ENCODE measurements around the gene TARBP1.
A peak's percentile ranks its signal among the peaks of the same experiment; 100 is the strongest.

Gene TARBP1

DNA sequence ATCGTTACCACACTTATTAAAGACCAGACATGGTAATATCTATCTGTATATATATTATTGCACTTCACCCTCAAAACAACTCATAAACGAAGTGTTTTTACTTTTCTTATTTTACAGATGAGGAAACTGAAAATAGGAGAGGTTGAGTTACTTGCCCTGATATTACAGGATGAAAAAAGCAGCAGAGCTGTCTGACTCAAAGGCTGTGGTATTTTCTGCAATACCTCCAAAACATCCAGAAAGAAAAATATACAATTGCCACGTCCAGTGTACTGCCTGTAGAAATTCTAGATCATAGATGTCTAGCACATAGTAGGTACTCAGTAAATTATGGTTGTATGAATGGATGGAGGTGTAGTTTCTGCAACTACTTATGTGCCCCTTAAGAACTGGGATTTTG is 5.2 kb upstream of the TARBP1 start:
- no peak for DNase-seq (ENCODE audit: low spot score)

DNA sequence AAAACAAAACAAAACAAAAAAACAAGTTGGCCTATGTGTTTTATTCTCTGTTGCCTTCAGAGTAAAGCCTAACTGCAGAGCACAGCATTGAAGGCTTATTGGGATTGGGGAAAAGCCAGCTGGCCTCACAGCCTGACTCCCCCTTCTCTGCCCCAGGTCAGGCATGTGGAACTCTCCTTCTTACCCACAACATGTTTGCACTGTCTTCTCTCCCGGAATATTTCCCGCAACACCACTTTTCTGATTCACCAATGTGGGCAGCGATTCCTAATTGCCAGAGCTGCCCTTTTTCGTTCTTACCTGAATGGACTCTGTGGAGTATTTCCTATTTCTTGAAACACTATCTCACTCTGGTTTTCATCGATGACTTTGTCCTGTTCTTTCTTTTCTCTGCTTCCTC is 2.8 kb upstream of the TARBP1 start:
- no peak for DNase-seq (ENCODE audit: low spot score)

DNA sequence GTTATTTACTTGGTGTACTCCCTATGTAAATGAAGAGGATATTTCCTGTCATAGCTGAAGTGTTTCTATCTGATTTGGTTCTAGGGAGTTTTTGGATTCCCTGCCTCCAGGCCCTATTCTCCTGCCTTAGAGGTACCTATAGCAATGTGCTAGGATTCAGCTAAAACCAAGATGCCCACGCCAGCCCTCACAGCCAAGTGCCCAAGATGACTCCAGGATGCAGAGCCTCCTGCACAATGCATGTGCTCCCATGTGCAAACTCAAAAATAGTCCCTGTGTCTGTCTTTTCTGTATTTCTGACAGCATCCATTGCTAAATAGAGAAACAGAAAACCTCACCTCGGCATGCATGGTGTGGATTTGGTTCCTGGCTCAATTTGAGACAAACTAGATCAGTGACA is 887 bp upstream of the TARBP1 start:
- no peak for DNase-seq (ENCODE audit: low spot score)

DNA sequence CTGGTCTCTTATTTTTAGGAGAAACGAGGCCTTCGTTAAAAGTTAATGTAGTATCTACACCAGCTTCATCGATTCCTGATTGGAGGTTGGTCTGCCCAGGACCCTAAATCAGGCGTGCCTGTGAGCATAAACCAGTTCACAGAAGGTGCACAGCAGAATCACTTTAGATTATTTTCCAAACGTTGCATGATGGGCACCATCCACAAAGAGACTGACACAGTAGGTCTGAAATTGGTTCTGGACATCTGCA is 256 bp upstream of the TARBP1 start:
- no peak for DNase-seq (ENCODE audit: low spot score)

DNA sequence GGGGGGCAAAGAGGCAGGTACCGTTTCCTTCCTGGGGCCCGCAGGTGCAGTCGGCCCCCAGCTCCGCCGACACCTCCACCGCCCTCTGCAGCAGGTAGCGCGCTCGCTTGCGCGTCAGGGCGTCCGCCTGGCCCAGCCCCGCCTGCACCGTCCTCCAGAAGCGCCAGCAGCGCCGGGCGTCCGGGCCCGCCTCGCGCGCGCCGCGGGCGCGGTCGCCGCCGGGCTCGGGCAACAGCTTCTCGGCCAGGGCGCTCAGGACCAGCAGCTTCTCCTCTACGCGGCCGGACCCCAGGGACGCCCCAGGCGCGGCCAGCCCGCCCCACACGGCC is 863 bp downstream of the TARBP1 start:
- DNase-seq (ENCODE audit: low spot score), result no peak

DNA sequence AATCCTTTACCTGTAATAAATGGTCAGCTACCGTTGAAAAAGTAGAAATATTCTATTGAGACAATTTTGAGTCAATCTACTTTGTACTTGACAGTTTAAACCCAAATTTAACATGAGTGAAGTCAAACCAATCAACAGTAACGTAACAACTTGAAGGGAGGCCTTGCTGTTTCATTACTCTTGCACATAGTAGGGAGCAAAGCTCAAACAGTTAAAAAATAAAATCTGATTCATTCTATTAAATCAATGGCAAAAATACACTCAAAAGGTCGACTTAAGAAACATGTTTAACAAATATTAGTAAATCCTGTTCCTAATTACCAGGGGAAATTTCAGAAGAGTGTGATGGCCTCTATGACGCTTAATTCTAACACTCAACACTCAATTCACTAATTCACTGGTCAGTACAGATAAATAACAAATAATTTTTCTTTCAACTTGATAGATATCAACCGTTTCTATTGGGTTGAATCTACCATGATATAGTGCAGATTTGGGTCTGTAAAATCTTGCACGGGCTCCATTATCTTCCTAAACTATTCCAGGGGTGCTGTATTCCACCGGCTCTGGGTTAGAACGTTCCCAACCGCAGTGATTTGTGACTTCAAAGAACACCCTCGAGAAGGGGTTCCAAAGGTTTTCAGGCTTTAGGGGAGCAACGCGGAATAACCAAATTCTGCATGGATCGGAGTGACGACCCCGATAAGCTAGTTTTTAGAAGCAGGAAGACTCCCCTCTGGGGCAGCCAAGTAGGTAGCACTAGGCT is 1.4 kb downstream of the TARBP1 start:
- DNase-seq (ENCODE audit: low spot score), result no peak

DNA sequence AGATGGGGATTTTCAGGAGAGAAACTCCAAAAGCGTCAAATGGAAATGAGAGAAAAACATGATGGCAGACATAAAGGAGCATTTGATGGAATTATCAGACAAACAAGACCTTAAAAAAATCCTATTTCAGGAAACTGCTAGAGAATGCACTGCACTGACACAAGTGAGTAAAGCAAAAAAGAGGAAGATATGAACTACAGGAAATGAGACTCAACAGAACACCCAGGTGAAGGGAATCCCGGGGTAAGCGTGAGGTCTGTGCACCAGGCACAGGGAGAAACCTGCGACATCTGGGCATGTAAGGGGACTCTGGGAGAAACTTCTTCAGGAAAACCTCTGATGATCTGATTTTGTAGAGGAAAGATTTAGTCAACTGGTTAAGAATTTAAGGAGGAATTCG is 2.8 kb downstream of the TARBP1 start:
- DNase-seq (ENCODE audit: low spot score), result no peak

DNA sequence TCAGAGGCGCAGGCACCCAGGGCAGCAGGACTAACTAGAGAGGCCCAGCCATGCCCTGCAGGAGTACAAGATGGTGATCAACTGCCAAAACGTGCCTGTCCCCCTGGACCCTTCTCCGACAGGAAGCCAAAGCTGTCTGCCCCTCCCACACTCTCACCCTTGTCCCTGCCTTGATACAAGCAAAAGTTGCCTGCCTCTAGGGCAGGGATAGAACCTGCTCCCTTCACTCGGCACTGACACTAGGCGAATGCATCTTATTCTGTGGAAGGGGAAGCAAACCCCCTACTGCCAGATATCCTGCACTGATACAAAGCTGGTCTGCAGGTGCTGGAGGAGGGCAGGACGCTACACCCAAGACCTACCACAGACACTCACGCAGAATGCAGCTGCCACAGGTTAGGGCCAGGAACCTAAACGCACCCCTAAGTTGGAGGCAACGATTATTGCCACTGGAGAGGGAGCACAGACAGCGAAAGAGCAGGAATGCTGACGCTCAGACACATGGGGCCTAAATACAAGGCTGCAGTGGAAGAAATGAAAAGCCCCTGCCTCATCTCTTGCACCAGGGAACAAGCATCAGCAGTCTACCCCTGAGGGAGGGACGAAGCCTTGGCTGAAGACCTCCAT is 3.7 kb downstream of the TARBP1 start:
- DNase-seq (ENCODE audit: low spot score), result no peak

DNA sequence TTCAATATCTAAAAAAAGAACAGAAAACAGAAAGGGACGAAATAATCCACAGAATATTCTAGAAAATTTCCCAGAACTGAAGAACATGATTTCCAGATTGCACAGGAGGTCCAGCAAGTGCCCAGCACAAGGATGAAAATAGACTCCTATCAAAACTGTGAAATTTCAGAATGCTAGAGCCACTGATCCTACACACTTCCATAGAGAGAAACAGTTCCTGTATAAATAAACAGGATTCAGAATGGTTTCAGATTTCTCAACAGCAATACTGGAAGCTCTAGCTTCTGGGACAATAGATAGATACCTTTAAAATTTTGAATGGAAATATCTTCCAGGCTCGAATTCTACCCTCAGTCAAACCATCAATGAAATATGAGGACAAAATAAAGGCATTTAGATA is 4.6 kb downstream of the TARBP1 start:
- no peak for DNase-seq (ENCODE audit: low spot score)

DNA sequence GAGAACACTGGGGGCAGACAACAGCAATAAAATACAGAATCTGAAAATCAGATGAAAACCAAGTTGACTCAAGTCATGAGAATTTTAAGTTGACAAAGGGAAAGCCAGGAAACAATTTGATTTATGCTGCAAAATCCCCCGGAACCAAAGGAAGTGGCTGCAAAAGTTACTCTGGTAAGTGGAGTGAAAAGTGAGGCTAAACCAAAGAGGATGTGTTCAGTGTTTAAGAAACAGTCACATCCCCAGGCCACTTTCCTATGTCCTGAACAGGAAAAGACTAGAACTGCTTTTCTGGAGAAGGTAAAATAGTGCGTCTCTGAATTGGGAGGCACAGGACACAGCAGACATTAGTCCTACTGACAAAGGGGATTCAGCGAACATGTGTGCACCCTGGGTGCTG is 5.9 kb downstream of the TARBP1 start:
- DNase-seq (ENCODE audit: low spot score), result peak; percentile 73

DNA sequence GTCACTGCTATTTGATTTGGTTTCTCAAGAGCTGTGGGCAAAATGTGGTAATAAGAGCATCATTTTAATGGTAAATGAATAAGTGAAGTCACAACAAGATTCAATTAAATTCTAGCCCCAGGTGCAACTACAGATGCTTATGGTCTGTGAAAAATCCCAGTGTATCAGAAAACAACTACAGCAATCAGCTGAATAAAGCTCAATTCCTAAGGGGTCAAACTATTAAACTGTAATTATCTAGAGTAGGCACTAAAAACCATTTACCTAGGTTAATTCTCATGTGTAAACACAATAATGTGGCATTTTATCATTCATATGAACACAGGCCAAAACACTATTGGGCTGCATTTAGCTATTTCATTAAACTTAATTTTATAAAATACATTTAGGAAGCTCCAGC is 9.6 kb downstream of the TARBP1 start:
- DNase-seq (ENCODE audit: low spot score), result no peak

DNA sequence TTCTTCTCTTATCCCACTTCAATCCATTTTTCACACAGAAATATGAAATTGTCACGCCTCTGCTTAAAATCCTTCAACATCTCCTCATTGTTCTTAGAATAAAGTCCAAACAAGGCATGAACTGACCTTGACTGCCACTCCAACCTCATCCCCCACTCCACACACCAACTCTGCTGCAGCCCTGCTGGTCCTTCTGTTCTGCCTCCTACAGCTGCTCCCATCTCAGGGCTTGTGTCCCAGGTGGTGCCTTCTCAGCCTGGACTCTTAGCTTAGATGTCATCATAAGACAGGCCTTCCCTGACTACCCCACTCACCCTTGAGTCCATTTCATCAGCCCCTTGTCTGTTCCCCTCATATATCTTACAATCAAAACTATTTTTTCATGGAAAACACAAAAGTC is 10.4 kb downstream of the TARBP1 start:
- no peak for DNase-seq (ENCODE audit: low spot score)

DNA sequence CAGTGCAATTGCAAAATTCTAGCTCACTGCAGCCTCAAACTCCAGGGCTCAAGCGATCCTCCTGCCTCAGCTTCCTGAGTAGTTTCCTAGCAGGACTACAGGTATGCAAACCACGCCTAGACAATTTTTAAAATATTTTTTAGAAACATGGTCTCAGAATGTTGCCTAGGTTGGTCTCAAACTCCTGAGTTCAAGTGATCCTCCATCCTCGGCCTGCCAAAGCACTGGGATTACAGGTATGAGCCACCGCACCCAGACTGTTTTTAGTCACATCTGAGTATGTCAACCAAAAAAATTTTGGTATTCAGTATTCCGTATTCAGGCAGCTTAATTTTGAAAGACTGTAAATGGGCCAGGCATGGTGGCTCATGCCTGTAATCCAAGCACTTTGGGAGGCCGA is 11.2 kb downstream of the TARBP1 start:
- no peak for DNase-seq (ENCODE audit: low spot score)

DNA sequence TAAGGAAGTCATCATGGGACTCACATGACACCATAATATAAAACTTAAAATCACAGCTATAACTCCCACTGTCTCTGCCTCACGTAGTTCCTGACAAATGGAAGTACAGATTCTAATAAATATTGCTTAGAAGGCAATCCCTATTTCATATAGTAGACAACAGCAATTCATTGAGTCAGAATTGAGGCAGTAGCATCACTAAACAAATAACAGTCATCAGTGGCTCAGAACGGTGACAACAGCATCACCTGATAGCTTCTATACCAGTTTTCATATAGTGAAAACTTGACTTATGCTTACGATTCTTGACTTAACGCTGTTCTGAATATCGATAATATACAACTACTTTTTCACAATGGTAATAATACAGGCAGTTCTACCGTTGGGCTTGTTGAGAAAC is 12.0 kb downstream of the TARBP1 start:
- no peak for DNase-seq (ENCODE audit: low spot score)

DNA sequence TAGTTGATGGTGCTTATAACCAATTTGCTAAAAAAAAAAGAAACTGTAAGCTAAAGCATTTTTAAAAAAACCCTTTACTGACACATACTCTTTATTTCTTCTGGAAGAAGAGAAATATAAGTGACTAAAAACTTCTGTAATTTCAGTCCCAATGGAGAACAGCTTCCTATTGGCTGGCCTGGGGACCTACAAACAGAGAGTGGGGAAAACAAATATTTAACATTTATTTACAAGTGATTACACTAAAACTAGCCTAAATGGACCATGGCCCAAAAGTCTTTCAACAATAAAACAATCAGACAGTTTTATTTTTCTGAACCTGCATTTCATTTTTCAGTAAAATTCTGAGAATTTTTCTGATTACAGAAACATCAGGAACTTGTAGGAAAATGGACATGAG is 15.2 kb downstream of the TARBP1 start:
- DNase-seq (ENCODE audit: low spot score), result no peak

DNA sequence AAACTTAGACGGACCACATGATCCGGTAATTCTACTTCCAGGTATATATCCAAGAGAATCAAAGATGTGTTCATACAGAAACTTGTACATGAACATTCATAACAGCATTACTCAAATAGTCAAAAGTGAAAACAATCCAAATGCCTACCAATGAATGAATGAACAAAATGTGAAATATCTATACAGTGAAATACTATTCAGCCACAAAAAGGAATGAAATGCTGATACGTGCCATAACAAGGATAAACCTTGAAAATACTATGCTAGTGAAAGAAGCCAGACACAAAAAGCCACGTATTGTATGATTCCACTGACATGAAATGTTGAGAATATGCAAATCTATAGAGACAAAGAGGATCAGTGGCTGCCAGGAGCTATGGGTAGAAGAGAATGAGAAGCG is 18.3 kb downstream of the TARBP1 start:
- no peak for DNase-seq (ENCODE audit: low spot score)

DNA sequence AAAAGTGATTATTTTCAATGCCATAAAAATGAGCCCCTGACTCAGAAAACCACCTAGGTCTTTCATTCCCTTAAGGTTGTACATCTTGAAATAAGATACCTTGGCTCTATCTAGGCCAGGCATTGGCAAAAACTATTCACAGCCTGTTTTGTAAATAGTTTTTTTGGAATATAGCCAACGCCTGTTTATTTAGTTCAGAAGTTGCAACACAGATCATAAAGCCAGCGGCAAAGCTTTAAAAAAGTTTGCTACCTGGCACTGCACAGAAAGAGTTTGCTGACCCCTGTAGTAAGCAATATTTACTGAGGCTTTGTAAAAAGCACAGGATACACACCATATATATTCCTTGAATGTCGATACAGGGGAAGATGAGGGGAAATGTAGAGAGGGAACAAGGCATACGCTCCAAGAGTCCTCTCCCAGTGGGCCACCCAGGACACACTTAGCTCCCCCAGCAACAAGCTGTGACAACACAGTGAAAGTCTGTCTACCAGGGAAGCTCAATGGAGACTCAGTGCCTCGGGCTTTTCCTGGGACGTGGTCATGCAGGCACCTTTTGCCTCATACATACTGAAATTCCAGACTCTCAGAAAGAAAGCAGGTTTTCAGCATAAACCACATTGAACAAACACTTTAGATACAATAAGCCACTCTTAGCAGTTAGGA is 20.5 kb downstream of the TARBP1 start:
- no peak for DNase-seq (ENCODE audit: low spot score)

DNA sequence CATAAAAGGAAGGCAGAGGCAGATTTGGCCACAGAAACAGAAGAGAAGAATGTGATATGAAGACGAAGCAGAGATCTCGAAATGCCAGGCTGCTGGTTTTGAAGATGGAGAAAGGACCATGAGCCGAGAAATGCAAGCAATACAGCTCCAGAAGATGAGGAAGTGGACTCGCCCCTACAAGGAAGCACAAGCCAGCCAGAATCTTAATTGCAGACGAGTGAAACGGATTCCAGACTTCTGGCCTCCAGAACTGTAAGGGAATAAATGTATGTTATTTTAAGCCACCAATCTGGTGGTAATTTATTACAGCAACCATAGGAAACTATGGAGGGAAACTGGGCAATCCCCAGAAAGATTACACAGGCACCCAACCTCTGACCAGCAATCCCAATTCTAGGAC is 24.1 kb downstream of the TARBP1 start:
- no peak for DNase-seq (ENCODE audit: low spot score)

DNA sequence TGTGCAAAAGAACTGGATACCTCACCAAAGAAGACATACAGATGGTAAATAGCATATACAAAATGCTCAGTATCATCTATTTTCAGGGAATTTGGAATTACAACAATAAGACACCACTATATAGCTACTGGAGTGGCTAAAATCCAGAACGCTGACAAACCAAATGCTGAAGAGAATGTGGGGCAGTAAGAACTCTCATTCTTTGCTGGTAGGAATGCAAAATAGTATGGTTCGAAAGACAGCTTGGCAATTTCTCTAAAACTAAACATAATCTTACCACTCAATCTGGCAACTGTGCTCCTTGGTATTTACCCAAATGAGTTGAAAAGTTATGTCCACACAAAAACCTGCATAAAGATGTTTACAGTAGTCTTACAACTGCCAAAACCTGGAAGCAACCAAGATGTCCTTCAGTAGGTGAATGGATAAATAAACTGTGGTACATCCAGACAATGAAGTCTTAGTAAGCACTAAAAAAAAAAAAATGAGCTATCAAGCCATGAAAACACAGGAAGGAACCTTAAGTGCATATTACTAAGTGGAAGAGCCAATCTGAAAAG is 26.5 kb downstream of the TARBP1 start:
- no peak for DNase-seq (ENCODE audit: low spot score)

DNA sequence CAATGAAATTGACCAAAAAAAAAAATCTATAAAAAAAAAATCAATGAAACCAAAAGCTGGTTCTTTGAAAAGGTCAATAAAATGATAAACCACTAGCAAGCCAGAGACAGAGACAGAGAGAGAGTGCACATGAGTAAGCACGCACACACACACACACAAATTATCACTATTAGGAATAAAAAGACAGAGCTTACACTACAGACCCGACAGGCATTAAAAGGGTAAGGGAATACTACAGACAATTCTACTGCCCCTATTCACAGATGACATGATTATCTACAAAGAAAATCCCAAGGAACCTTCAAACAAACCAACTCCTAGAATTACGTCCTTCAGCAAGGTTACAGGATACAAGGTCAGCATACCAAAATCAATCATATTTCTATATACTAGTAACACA is 38.6 kb downstream of the TARBP1 start:
- DNase-seq (ENCODE audit: low spot score), result no peak

DNA sequence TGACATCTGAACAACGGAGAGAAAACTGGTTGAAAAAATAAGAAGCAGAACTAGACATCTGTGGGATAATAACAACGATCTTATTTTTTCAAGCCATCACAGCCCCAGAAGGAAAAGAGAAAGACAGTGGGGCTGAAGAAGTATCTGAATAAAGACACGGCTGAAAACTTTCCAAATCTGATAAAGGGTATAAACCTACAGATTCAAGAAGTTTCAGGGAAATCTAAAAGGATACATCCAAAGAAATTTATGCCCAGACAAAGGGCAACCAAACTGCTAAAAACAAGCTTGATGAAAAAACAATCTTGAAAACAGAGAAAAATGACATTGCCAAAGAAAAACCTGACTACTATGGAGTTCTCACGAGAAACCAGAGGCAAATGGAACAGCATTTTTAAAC is 40.4 kb downstream of the TARBP1 start:
- no peak for DNase-seq (ENCODE audit: low spot score)

DNA sequence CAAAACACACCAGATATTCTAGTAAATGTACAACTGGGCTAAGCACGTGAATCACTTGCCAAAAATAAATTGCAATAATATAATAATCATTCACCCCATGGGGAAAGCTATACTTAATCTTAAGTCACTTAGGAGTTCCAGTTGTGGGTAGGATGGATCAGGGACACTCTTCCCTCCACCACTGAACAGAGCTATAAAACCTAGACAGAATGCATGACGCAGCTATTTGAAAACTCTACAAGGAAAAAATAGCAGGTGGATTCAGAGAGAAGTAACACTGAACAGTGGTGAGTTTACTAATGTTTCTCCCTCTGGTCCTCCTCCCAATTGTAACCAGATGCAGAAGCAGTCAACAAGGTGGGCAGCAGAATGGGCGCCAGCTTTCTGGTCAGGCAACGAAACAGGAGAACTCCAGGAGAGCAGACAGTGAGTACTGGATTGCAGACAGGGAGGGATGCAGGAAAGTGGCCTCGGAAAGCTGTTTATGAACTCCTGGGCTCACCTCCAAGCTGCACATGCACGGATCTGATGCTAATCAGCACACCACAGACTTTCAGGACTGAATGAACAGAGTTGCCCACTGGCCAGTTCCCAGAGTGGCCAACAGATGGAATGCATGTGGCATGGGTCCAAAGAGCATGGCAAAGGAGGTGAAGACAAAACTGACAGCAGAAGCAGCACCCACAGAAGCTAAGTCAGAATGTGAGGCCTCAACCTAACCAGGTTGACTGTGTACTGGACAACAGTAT is 41.4 kb downstream of the TARBP1 start:
- no peak for DNase-seq (ENCODE audit: low spot score)

DNA sequence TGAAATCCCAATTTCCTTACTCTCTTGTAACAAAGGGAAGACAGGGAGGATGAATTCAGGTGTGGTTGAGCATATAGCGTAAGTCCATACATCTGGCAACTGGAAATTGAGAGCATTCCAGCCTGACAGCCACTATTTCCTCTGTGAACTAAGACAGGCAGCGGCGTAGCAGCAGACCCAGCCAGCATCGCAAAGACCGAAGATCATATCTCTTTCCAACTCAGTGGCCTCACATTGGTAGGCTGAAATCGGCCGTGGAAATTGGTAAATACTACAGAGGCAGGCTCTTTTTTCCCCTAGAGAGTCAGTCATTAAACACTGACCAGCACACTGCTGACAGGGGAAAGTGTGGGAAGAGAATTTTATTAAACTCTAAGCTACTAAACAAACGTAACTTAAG is 43.4 kb downstream of the TARBP1 start:
- DNase-seq (ENCODE audit: low spot score), result no peak
